Measurements from ENCODE around the gene IRS2. TPM values are rescaled to one million over a fixed set of nuclear protein-coding genes. Genes with fewer than 3 reads are reported as not detected.

Gene IRS2
- total RNA-seq, 1 donor from 2014 or later: 42.4 TPM

- Histone ChIP-seq H3K4me1 (peaks cover 2 to 3% of the 10 kb centered on the region in 2 donors), H3K4me3 (peak overlapping the region; percentile 1 to 85)
- TF ChIP-seq, protein P1, sequence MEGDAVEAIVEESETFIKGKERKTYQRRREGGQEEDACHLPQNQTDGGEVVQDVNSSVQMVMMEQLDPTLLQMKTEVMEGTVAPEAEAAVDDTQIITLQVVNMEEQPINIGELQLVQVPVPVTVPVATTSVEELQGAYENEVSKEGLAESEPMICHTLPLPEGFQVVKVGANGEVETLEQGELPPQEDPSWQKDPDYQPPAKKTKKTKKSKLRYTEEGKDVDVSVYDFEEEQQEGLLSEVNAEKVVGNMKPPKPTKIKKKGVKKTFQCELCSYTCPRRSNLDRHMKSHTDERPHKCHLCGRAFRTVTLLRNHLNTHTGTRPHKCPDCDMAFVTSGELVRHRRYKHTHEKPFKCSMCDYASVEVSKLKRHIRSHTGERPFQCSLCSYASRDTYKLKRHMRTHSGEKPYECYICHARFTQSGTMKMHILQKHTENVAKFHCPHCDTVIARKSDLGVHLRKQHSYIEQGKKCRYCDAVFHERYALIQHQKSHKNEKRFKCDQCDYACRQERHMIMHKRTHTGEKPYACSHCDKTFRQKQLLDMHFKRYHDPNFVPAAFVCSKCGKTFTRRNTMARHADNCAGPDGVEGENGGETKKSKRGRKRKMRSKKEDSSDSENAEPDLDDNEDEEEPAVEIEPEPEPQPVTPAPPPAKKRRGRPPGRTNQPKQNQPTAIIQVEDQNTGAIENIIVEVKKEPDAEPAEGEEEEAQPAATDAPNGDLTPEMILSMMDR (IDR thresholded peaks at IDR 0.05): no peak
These were observed 9.8 kb downstream of the IRS2 start for GRCh38 chr13:109776575-109776974.

DNA sequence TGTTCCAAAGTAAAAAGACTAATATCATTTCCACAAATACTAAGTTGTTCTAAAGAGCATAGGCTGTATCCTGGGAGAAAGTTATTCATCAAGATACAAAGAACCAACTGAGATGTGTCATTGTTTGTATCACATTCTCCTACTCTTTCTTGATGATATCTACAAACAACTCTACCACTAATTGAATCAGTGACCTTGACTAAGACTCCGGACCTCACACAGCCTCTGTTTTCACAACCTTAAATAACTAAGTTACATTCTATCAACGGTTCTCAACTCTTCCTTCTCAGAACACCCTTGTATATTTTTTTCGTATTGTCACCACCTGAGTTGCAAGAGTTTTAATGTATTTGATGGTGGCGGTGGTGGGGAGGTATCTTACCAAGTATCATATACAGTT lies 12.6 kb downstream of the IRS2 start:
- Histone ChIP-seq H3K27ac (no peak overlapping the region), H3K36me3 (peaks cover 11 to 41% of the 10 kb centered on the region in 2 donors), H3K27me3 (no peaks in the 10 kb centered on the region), H3K4me1 (peaks cover 0 to 3% of the 10 kb centered on the region in 2 donors), H3K9me3 (no peaks in the 10 kb centered on the region), H3K4me3 (no peak overlapping the region)
- TF ChIP-seq, protein P1 (IDR thresholded peaks at IDR 0.05): no peak
- DNase-seq (ENCODE audit: low spot score in 2 of 2): no peak
- intact Hi-C loops (cut with DNase I): no loop called here

More at GRCh38 chr13:109776575-109776974, 9.8 kb downstream of the IRS2 start:
- intact Hi-C loops (cut with DNase I): no loop called here
- Histone ChIP-seq H3K27ac (no peak overlapping the region), H3K27me3 (no peaks in the 10 kb centered on the region), H3K9me3 (no peaks in the 10 kb centered on the region), H3K36me3 (peaks cover 14 to 45% of the 10 kb centered on the region in 2 donors)
- no peak for DNase-seq (ENCODE audit: low spot score in 2 of 2)

GRCh38 chr13:109773276-109773675 lies 13.1 kb downstream of the IRS2 start:
- Histone ChIP-seq H3K4me3 (no peak overlapping the region), H3K27me3 (no peaks in the 10 kb centered on the region), H3K27ac (no peak overlapping the region), H3K4me1 (peaks cover 0 to 3% of the 10 kb centered on the region in 2 donors), H3K9me3 (no peaks in the 10 kb centered on the region), H3K36me3 (peaks cover 11 to 47% of the 10 kb centered on the region in 2 donors)
- intact Hi-C loops (cut with DNase I): no loop called here
- TF ChIP-seq, protein P1 (IDR thresholded peaks at IDR 0.05): no peak
- DNase-seq (ENCODE audit: low spot score in 2 of 2): no peak

DNA sequence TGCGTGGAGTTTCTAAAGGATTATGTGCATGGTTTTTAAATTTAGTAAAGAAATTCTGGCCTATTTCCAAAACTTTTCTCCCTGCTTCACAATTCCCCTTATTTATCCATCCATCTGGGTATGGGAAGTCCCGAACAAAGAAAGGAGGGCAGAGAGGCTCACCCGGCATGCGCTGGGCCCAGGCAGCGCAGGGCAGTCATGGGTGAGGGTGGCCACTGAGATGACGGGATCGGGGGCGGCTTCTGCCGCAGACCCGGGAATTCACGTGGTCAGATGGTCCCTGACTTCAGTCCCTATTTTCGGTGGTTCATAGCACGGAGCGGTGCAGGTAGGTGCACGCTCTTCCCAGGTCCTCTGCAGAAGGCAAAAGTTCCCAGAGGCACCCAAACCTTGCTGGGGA lies 14.5 kb downstream of the IRS2 start:
- intact Hi-C loops (cut with DNase I): no loop called here
- no peak overlapping the region for H3K4me3 ChIP-seq
- no peak for DNase-seq (ENCODE audit: low spot score in 2 of 2)

GRCh38 chr13:109770436-109770835 lies 15.9 kb downstream of the IRS2 start:
- Histone ChIP-seq H3K27ac (no peak overlapping the region), H3K9me3 (no peaks in the 10 kb centered on the region), H3K4me3 (no peak overlapping the region), H3K36me3 (peaks cover 11 to 59% of the 10 kb centered on the region in 2 donors), H3K4me1 (peaks cover 0 to 8% of the 10 kb centered on the region in 2 donors), H3K27me3 (no peaks in the 10 kb centered on the region)
- intact Hi-C loops (cut with DNase I): no loop called here
- DNase-seq (ENCODE audit: low spot score in 2 of 2): no peak
- TF ChIP-seq, protein P1 (IDR thresholded peaks at IDR 0.05): no peak

More for the DNA sequence above, 14.5 kb downstream of the IRS2 start:
- Histone ChIP-seq H3K27ac (no peak overlapping the region), H3K4me1 (peaks cover 0 to 6% of the 10 kb centered on the region in 2 donors), H3K36me3 (peaks cover 11 to 58% of the 10 kb centered on the region in 2 donors), H3K27me3 (no peaks in the 10 kb centered on the region), H3K9me3 (no peaks in the 10 kb centered on the region)
- TF ChIP-seq, protein P1 (IDR thresholded peaks at IDR 0.05): no peak

- Histone ChIP-seq H3K27me3 (no peaks in the 10 kb centered on the region), H3K9me3 (no peaks in the 10 kb centered on the region), H3K4me1 (peaks cover 0 to 10% of the 10 kb centered on the region in 2 donors), H3K27ac (no peak overlapping the region), H3K4me3 (no peak overlapping the region), H3K36me3 (peaks cover 11 to 61% of the 10 kb centered on the region in 2 donors)
- no peak for DNase-seq (ENCODE audit: low spot score in 2 of 2)
- intact Hi-C loops (cut with DNase I): no loop called here
- TF ChIP-seq, protein P1 (IDR thresholded peaks at IDR 0.05): no peak
These were observed 16.5 kb downstream of the IRS2 start for GRCh38 chr13:109769921-109770320.
